ENCODE results near the gene IMMT.
"Not testable (repeated sequence)": the region's sequence is repeated elsewhere in the genome, so short reads cannot be mapped to it uniquely, and the experiment has no call there.

DNA sequence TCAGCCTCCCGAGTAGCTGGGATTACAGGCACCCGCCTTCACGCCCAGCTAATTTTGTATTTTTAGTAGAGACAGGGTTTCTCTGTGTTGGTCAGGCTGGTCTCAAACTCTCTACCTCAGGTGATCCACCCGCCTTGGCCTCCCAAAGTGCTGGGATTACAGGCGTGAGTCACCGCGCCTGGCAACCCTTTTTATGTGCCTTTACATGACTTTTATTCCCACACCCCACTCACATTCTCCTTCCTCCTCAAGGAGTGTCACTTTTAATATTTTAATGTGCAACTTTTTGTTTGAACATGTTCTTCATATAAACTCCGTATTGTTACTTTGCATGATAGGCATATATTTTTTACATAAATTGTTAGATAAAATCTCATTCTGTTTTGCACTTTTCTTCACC, 33.3 kb upstream of the IMMT start:
- TF ChIP-seq, protein P1, sequence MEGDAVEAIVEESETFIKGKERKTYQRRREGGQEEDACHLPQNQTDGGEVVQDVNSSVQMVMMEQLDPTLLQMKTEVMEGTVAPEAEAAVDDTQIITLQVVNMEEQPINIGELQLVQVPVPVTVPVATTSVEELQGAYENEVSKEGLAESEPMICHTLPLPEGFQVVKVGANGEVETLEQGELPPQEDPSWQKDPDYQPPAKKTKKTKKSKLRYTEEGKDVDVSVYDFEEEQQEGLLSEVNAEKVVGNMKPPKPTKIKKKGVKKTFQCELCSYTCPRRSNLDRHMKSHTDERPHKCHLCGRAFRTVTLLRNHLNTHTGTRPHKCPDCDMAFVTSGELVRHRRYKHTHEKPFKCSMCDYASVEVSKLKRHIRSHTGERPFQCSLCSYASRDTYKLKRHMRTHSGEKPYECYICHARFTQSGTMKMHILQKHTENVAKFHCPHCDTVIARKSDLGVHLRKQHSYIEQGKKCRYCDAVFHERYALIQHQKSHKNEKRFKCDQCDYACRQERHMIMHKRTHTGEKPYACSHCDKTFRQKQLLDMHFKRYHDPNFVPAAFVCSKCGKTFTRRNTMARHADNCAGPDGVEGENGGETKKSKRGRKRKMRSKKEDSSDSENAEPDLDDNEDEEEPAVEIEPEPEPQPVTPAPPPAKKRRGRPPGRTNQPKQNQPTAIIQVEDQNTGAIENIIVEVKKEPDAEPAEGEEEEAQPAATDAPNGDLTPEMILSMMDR (conservative IDR thresholded peaks at IDR 0.05; ENCODE audit: low read depth, low read length), result not testable (repeated sequence)
- TF ChIP-seq EZH2 (IDR thresholded peaks at IDR 0.05; ENCODE audit: borderline replicate concordance, low read depth, low read length, poor library complexity, severe bottlenecking), result not testable (repeated sequence)

All from A673 (cell line).